Progenitor cell of endocrine pancreas (in vitro differentiated cells): Measurements from ENCODE around the gene MAJIN. TPM values are rescaled to one million over a fixed set of nuclear protein-coding genes. Genes with fewer than 3 reads are reported as not detected.

Source experiments
- DNase-seq: peaks from one replicate; pipeline ENCODE4 v3.0.0; 2021; ENCODE audit warnings: low spot score; ENCODE audit not compliant: unreplicated experiment
- H3K27ac Mint-ChIP-seq: 2 replicates; pipeline ENCODE4 v1.8.0; 2021; ENCODE audit warnings: mild to moderate bottlenecking, moderate library complexity, mixed read lengths
- H3K27me3 Mint-ChIP-seq: 2 replicates; pipeline ENCODE4 v1.8.0; 2021; ENCODE audit warnings: mixed read lengths
- H3K36me3 Mint-ChIP-seq: 2 replicates; pipeline ENCODE4 v1.8.0; 2022; ENCODE audit warnings: mixed read lengths; ENCODE audit not compliant: insufficient read depth
- H3K4me1 Mint-ChIP-seq: 2 replicates; pipeline ENCODE4 v1.8.0; 2021; ENCODE audit warnings: low read depth, mixed read lengths
- H3K4me3 Mint-ChIP-seq: 2 replicates; pipeline ENCODE4 v1.8.0; 2021; ENCODE audit warnings: low read depth, mild to moderate bottlenecking, moderate library complexity, mixed read lengths
- H3K9me3 Mint-ChIP-seq: 2 replicates; pipeline ENCODE4 v1.8.0; 2021; ENCODE audit warnings: low read depth, mixed read lengths
- total RNA-seq: library from RNA; stranded (reverse); gene quantifications from 2 replicates; pipeline ENCODE4 v1.2.1, GENCODE V29; 2021
- TF ChIP-seq, protein P1 (sequence below): fragments of 200-600 bp; sonication (generic); IDR thresholded peaks from one replicate; pipeline ENCODE4 v1.5.0; 2021; ENCODE audit warnings: antibody characterized with exemption, mild to moderate bottlenecking; ENCODE audit not compliant: unreplicated experiment

Gene MAJIN
- total RNA-seq, 1 donor from 2014 or later = not detected

DNA sequence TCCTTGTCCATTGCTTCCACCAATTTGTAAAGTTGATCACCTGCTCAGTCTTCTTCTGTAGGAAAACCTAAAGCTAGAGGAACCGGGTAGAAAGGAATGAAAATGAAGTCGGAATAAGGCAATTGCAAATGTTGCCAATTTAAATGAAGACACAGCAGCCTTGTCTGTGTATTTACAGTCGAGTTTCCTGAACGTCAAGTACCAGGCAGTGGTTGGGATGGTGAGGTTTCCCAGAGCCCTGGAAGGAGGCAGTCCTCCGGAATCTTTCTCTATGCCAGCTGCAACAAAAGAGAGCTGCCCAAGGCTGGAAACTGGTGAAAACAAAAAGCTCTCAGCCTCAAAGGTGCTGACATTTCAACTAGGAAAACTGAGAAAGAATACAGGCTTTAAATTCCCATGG is 17.7 kb downstream of the MAJIN start:
- H3K4me3 Mint-ChIP-seq = no peak overlapping the region

GRCh38 chr11:64951529-64951928 is 20.4 kb downstream of the MAJIN start:
- Mint-ChIP-seq H3K9me3 (no peaks in the 10 kb centered on the region), H3K27ac (no peak overlapping the region), H3K36me3 (no peaks in the 10 kb centered on the region), H3K4me1 (no peaks in the 10 kb centered on the region), H3K27me3 (peaks cover 20% of the 10 kb centered on the region), H3K4me3 (no peak overlapping the region)
- TF ChIP-seq, protein P1, sequence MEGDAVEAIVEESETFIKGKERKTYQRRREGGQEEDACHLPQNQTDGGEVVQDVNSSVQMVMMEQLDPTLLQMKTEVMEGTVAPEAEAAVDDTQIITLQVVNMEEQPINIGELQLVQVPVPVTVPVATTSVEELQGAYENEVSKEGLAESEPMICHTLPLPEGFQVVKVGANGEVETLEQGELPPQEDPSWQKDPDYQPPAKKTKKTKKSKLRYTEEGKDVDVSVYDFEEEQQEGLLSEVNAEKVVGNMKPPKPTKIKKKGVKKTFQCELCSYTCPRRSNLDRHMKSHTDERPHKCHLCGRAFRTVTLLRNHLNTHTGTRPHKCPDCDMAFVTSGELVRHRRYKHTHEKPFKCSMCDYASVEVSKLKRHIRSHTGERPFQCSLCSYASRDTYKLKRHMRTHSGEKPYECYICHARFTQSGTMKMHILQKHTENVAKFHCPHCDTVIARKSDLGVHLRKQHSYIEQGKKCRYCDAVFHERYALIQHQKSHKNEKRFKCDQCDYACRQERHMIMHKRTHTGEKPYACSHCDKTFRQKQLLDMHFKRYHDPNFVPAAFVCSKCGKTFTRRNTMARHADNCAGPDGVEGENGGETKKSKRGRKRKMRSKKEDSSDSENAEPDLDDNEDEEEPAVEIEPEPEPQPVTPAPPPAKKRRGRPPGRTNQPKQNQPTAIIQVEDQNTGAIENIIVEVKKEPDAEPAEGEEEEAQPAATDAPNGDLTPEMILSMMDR = no peak
- no peak for DNase-seq

More for the DNA sequence above, 17.7 kb downstream of the MAJIN start:
- H3K27me3 Mint-ChIP-seq = peaks cover 14% of the 10 kb centered on the region
- DNase-seq = no peak
- H3K36me3 Mint-ChIP-seq = no peaks in the 10 kb centered on the region
- H3K4me1 Mint-ChIP-seq = no peaks in the 10 kb centered on the region
- no peaks in the 10 kb centered on the region for H3K9me3 Mint-ChIP-seq
- TF ChIP-seq, protein P1 = no peak
- H3K27ac Mint-ChIP-seq = no peak overlapping the region

- TF ChIP-seq, protein P1 = no peak
- H3K27ac Mint-ChIP-seq = no peak overlapping the region
- H3K36me3 Mint-ChIP-seq = no peaks in the 10 kb centered on the region
- peaks cover 35% of the 10 kb centered on the region for H3K27me3 Mint-ChIP-seq
- no peaks in the 10 kb centered on the region for H3K4me1 Mint-ChIP-seq
- H3K4me3 Mint-ChIP-seq = no peak overlapping the region
- H3K9me3 Mint-ChIP-seq = no peaks in the 10 kb centered on the region
- DNase-seq = no peak
These were observed 24.6 kb downstream of the MAJIN start for GRCh38 chr11:64947208-64947814.

DNA sequence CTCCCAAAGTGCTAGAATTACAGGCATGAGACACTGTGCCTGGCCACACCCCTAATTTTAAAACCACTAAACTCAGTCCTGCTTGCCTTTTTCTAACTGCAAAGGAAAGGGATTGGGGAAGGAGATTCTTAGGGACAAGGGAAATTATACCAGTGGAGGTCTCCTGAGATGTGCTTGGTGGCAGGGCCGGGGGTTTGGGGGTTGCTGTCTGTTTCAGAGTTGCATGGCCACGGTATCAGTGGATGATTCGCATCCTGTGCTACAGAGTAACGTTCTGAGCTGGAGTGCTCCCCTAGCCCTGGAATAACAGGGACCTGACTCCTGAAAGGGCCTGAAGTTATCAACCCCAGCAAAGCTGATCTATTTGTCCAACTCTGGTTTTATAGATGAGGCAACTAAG is 35.4 kb downstream of the MAJIN start:
- Mint-ChIP-seq H3K9me3 (no peaks in the 10 kb centered on the region), H3K27ac (no peak overlapping the region), H3K36me3 (peaks cover 2% of the 10 kb centered on the region), H3K4me3 (no peak overlapping the region), H3K4me1 (peaks cover 15% of the 10 kb centered on the region), H3K27me3 (peaks cover 18% of the 10 kb centered on the region)
- TF ChIP-seq, protein P1 = no peak
- DNase-seq = no peak

DNA sequence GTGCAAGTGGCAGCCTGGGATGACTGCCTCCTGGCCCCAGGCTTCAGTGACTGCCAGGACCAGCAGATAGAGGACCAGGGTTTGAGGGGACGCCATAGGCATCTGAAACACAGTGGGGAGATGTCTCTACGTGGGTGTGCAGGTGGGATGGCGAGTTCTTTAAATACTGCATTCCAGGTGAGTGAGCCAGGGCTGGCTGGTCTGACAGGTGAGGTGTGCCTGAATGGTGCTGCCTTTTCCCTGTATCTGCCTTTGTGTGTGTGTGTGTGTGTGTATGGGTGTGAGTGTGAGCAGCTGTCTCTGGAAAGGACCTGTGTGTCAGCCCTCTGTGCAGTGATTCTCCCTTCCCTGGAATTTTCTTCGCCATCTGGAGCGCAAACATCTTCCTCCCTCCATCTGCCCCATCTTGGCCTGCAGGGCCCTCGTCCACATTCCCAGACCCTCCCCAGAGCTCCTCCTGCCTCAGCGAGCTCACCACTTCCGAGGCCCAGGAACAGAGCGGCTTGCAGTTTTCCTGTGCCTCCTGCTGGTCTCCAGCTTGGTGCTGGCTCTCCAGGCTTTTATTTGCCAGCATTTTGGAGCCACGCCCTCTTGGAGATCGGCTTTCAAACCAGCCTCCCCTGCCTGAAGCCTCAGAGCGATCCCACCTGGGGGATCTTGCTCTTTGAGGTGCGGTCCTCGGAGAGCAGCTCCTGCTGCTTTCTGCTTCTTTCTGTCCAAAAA is 36.4 kb downstream of the MAJIN start, which contains the start of gene GPHA2:
TSS of gene GPHA2 (minus strand) at position 535 of the 723 bp plus-strand sequence. CDS start at position 102, 433 bp downstream.
- Mint-ChIP-seq H3K27me3 (peaks cover 17% of the 10 kb centered on the region), H3K4me3 (no peak within 1 kb of the TSS), H3K9me3 (no peaks in the 10 kb centered on the region), H3K4me1 (peaks cover 15% of the 10 kb centered on the region), H3K36me3 (peaks cover 6% of the 10 kb centered on the region), H3K27ac (peak within 1 kb of the TSS; percentile 5)
- TF ChIP-seq, protein P1 = no peak
- DNase-seq = no peak
